SK-N-SH (cell line): ENCODE measurements around the gene CTCFL.

Experiments used
- CTCF ChIP-seq: fragments of 200-600 bp; sonication (generic); IDR thresholded peaks from 2 replicates; pipeline ENCODE4 v1.6.1; 2017; ENCODE audit warnings: antibody characterized with exemption, mild to moderate bottlenecking, moderate library complexity
- EP300 ChIP-seq, 2 experiments: IDR thresholded peaks; 2 replicates each; pipeline versions ENCODE4 v1.4.0 to v1.6.1; 2012; ENCODE audit warnings: borderline replicate concordance in 1 of 2, low read depth in 1 of 2, low read length in 1 of 2
- IRF3 ChIP-seq: fragments of 150-350 bp; IDR thresholded peaks from 2 replicates; pipeline ENCODE4 v1.6.1; 2016; ENCODE audit warnings: mild to moderate bottlenecking, low read depth, low read length
- JUND ChIP-seq: IDR thresholded peaks from 2 replicates; pipeline ENCODE4 v1.4.0; 2012
- RAD21 ChIP-seq: IDR thresholded peaks from 2 replicates; pipeline ENCODE4 v1.6.1; 2012; ENCODE audit warnings: mild to moderate bottlenecking, low read length
- RCOR1 ChIP-seq: fragments of 150-350 bp; IDR thresholded peaks from 2 replicates; pipeline ENCODE4 v1.6.1; 2017; ENCODE audit warnings: antibody characterized with exemption, low read length
- SIN3A ChIP-seq: IDR thresholded peaks from 2 replicates; pipeline ENCODE4 v1.6.1; 2012; ENCODE audit warnings: low read depth, mild to moderate bottlenecking, low read length, moderate library complexity, borderline replicate concordance
- TAF1 ChIP-seq: IDR thresholded peaks from 2 replicates; pipeline ENCODE4 v1.6.1; 2012; ENCODE audit warnings: low read depth, mild to moderate bottlenecking, low read length, moderate library complexity, borderline replicate concordance
- TEAD4 ChIP-seq: IDR thresholded peaks from 2 replicates; pipeline ENCODE4 v1.4.0; 2012; ENCODE audit warnings: mild to moderate bottlenecking, borderline replicate concordance; ENCODE audit not compliant: insufficient read depth

GRCh38 chr20:57561356-57562279, 36.7 kb upstream of the CTCFL start:
- TF ChIP-seq EP300 (IDR thresholded peaks at IDR 0.05; ENCODE audit: borderline replicate concordance in 1 of 2, low read depth in 1 of 2, low read length in 1 of 2) (no peak), TAF1 (no peak), RCOR1 (no peak), CTCF (no peak), TEAD4 (no peak), JUND (no peak), SIN3A (no peak), RAD21 (no peak), IRF3 (no peak)
